Skeletal muscle satellite cell (primary cell): ENCODE measurements around the gene FBXO7.

ENCODE experiments used
- H3K27me3 ChIP-seq: 2 replicates; pipeline ENCODE4 v1.7.0; 2013; ENCODE audit warnings: low read length; ENCODE audit not compliant: control insufficient read depth, insufficient read depth
- H3K36me3 ChIP-seq: 2 replicates; pipeline ENCODE4 v1.7.0; 2013; ENCODE audit warnings: mild to moderate bottlenecking, control low read depth, low read length; ENCODE audit not compliant: insufficient read depth
- H3K4me1 ChIP-seq: 2 replicates; pipeline ENCODE4 v1.7.0; 2013; ENCODE audit warnings: low read length; ENCODE audit not compliant: control insufficient read depth, insufficient read depth
- H3K4me2 ChIP-seq: 2 replicates; pipeline ENCODE4 v1.7.0; 2013; ENCODE audit warnings: mild to moderate bottlenecking, low read length
- H3K4me3 ChIP-seq: 2 replicates; pipeline ENCODE4 v1.7.0; 2013; ENCODE audit warnings: low read length
- H3K9ac ChIP-seq: 2 replicates; pipeline ENCODE4 v1.7.0; 2013; ENCODE audit warnings: mild to moderate bottlenecking, low read depth, low read length, moderate library complexity
- H3K9me3 ChIP-seq: replicated peaks from 2 replicates; pipeline ENCODE4 v1.7.0; 2013; ENCODE audit warnings: mild to moderate bottlenecking, control low read depth, low read length

Gene FBXO7

GRCh38 chr22:32533265-32534111 lies 58.9 kb downstream of the FBXO7 start:
- Histone ChIP-seq H3K9me3 (no peaks in the 10 kb centered on the region), H3K27me3 (no peaks in the 10 kb centered on the region), H3K4me2 (peak overlapping the region; percentile 9), H3K36me3 (no peaks in the 10 kb centered on the region), H3K4me1 (peaks cover 39% of the 10 kb centered on the region), H3K9ac (peak overlapping the region; percentile 1), H3K4me3 (no peak overlapping the region)

- H3K4me2 ChIP-seq = peak overlapping the region; percentile 9
- H3K4me1 ChIP-seq = peaks cover 34% of the 10 kb centered on the region
- no peak overlapping the region for H3K4me3 ChIP-seq
- H3K9me3 ChIP-seq = no peaks in the 10 kb centered on the region
- H3K27me3 ChIP-seq = no peaks in the 10 kb centered on the region
- no peaks in the 10 kb centered on the region for H3K36me3 ChIP-seq
- peak overlapping the region; percentile 1 for H3K9ac ChIP-seq
Observed at GRCh38 chr22:32534252-32535235, 59.9 kb downstream of the FBXO7 start.

GRCh38 chr22:32535531-32536190 lies 61.0 kb downstream of the FBXO7 start:
- H3K4me2 ChIP-seq = no peak overlapping the region
- no peaks in the 10 kb centered on the region for H3K27me3 ChIP-seq
- no peaks in the 10 kb centered on the region for H3K9me3 ChIP-seq
- H3K9ac ChIP-seq = no peak overlapping the region
- H3K4me1 ChIP-seq = peaks cover 37% of the 10 kb centered on the region
- no peaks in the 10 kb centered on the region for H3K36me3 ChIP-seq
- H3K4me3 ChIP-seq = no peak overlapping the region

- Histone ChIP-seq H3K4me2 (no peak overlapping the region), H3K36me3 (no peaks in the 10 kb centered on the region), H3K4me1 (peaks cover 34% of the 10 kb centered on the region), H3K4me3 (no peak overlapping the region), H3K27me3 (no peaks in the 10 kb centered on the region), H3K9ac (no peak overlapping the region), H3K9me3 (no peaks in the 10 kb centered on the region)
Observed at GRCh38 chr22:32536352-32536751, 61.7 kb downstream of the FBXO7 start.

DNA sequence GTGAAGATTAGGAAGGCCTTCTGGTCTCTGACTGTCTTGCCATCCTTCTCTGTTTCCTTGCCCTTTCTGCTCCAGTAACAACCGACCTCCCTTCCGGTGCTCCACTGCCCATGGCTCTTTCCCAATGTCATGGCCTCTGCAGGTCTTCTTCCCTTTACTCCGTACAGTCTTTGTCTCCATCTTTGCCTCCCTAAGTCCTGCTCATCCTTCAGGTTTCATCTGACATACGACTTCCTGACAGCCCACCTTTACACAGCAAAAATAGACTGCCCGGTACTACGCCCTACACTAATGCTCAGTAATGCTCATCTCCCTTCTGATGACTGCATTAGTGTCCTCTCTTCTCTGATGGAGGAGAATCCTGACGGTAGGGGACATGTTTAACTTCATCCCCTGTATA lies 63.9 kb downstream of the FBXO7 start:
- H3K4me1 ChIP-seq = peaks cover 20% of the 10 kb centered on the region
- no peak overlapping the region for H3K9ac ChIP-seq
- H3K4me3 ChIP-seq = no peak overlapping the region
- no peaks in the 10 kb centered on the region for H3K36me3 ChIP-seq
- H3K27me3 ChIP-seq = no peaks in the 10 kb centered on the region
- H3K4me2 ChIP-seq = no peak overlapping the region
- H3K9me3 ChIP-seq = no peaks in the 10 kb centered on the region

- Histone ChIP-seq H3K27me3 (no peaks in the 10 kb centered on the region), H3K4me2 (no peak overlapping the region), H3K9me3 (no peaks in the 10 kb centered on the region), H3K9ac (no peak overlapping the region), H3K4me1 (peaks cover 10% of the 10 kb centered on the region), H3K4me3 (no peak overlapping the region), H3K36me3 (no peaks in the 10 kb centered on the region)
Observed at GRCh38 chr22:32539631-32540421, 65.2 kb downstream of the FBXO7 start.

- H3K4me2 ChIP-seq = no peak overlapping the region
- no peak overlapping the region for H3K9ac ChIP-seq
- H3K4me3 ChIP-seq = no peak overlapping the region
- H3K36me3 ChIP-seq = no peaks in the 10 kb centered on the region
- H3K9me3 ChIP-seq = no peaks in the 10 kb centered on the region
- H3K27me3 ChIP-seq = no peaks in the 10 kb centered on the region
- peaks cover 19% of the 10 kb centered on the region for H3K4me1 ChIP-seq
Observed at GRCh38 chr22:32541481-32541880, 66.9 kb downstream of the FBXO7 start.

- Histone ChIP-seq H3K27me3 (no peaks in the 10 kb centered on the region), H3K9me3 (no peaks in the 10 kb centered on the region), H3K9ac (no peak overlapping the region), H3K36me3 (no peaks in the 10 kb centered on the region), H3K4me3 (no peak overlapping the region), H3K4me2 (no peak overlapping the region), H3K4me1 (peaks cover 19% of the 10 kb centered on the region)
Observed at GRCh38 chr22:32542066-32542676, 67.6 kb downstream of the FBXO7 start.

- Histone ChIP-seq H3K4me1 (peaks cover 19% of the 10 kb centered on the region), H3K9me3 (no peaks in the 10 kb centered on the region), H3K27me3 (no peaks in the 10 kb centered on the region), H3K4me3 (no peak overlapping the region), H3K9ac (no peak overlapping the region), H3K36me3 (no peaks in the 10 kb centered on the region), H3K4me2 (no peak overlapping the region)
Observed at GRCh38 chr22:32542677-32543357, 68.2 kb downstream of the FBXO7 start.

DNA sequence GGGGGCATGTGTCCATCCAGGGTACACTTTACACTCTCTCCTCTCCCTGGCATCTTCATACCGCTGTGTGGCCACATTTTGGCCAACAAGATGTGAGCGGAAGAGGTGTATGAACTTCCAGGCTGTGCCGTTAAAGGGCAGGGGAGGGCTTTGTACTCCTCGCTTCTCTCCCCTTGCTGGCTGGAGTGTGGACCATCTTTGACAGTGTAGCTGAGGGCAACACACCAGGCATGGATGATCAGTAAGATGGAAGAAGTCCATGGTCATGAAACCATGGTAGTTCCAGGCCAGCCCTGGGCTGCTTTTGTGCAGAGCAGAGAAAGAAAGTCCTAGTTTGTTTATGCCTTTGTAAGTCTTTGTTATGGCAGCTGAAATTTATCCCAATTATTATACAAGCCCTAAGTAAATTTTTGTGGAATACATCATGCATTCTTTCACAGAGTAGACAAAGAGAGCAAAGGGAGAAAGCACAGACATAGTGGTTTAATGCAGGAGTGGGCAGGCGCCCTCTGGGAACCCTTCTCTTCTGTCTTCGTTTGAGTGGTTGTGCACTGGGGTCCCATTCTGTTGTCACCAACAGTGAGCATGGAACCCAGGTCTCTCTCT lies 70.4 kb downstream of the FBXO7 start:
- no peak overlapping the region for H3K4me2 ChIP-seq
- no peaks in the 10 kb centered on the region for H3K36me3 ChIP-seq
- no peaks in the 10 kb centered on the region for H3K9me3 ChIP-seq
- no peaks in the 10 kb centered on the region for H3K27me3 ChIP-seq
- H3K4me1 ChIP-seq = peaks cover 19% of the 10 kb centered on the region
- no peak overlapping the region for H3K9ac ChIP-seq
- no peak overlapping the region for H3K4me3 ChIP-seq
